GM23248 (cell line): Measurements from ENCODE around the gene ZBP1. TPM values are rescaled to one million over a fixed set of nuclear protein-coding genes. Genes with fewer than 3 reads are reported as not detected.

Experiments
- DNase-seq: peaks from one replicate; pipeline ENCODE4 v3.0.0-alpha.2; 2015
- H2AFZ ChIP-seq: fragments of 200-600 bp; sonication (generic); 2 replicates; pipeline ENCODE4 v1.6.1; 2016; ENCODE audit warnings: antibody characterized with exemption
- H3F3A ChIP-seq: fragments of 200-600 bp; sonication (generic); 2 replicates; pipeline ENCODE4 v1.6.1; 2016; ENCODE audit warnings: mild to moderate bottlenecking, antibody characterized with exemption, mixed run types; ENCODE audit not compliant: insufficient read depth
- H3K27ac ChIP-seq: fragments of 200-600 bp; sonication (generic); 2 replicates; pipeline ENCODE4 v1.5.1; 2016; ENCODE audit warnings: mild to moderate bottlenecking
- H3K27me3 ChIP-seq: fragments of 200-600 bp; sonication (generic); replicated peaks from 2 replicates; pipeline ENCODE4 v1.6.1; 2016; ENCODE audit warnings: mild to moderate bottlenecking; ENCODE audit not compliant: insufficient read depth
- H3K36me3 ChIP-seq: fragments of 200-600 bp; sonication (generic); 2 replicates; pipeline ENCODE4 v1.6.1; 2016; ENCODE audit warnings: low read depth, mild to moderate bottlenecking
- H3K4me1 ChIP-seq: fragments of 200-600 bp; sonication (generic); 2 replicates; pipeline ENCODE4 v1.6.1; 2016; ENCODE audit warnings: mild to moderate bottlenecking; ENCODE audit not compliant: insufficient read depth
- H3K4me2 ChIP-seq: fragments of 200-600 bp; sonication (generic); one replicate; pipeline ENCODE4 v1.6.1; 2016; ENCODE audit warnings: mild to moderate bottlenecking; ENCODE audit not compliant: unreplicated experiment
- H3K4me3 ChIP-seq: fragments of 200-600 bp; sonication (generic); 2 replicates; pipeline ENCODE4 v1.5.1; 2016; ENCODE audit warnings: mild to moderate bottlenecking
- H3K79me2 ChIP-seq: fragments of 200-600 bp; sonication (generic); 2 replicates; pipeline ENCODE4 v1.6.1; 2016; ENCODE audit warnings: mild to moderate bottlenecking; ENCODE audit not compliant: insufficient read depth
- H3K9ac ChIP-seq: fragments of 200-600 bp; sonication (generic); 2 replicates; pipeline ENCODE4 v1.6.1; 2016; ENCODE audit warnings: mild to moderate bottlenecking
- H3K9me2 ChIP-seq: fragments of 200-600 bp; sonication (generic); 2 replicates; pipeline ENCODE4 v1.6.1; 2016; ENCODE audit warnings: mixed run types, mild to moderate bottlenecking, moderate library complexity; ENCODE audit not compliant: insufficient read depth
- H3K9me3 ChIP-seq: fragments of 200-600 bp; sonication (generic); one replicate; pipeline ENCODE4 v1.6.1; 2017; ENCODE audit warnings: low read depth
- H4K20me1 ChIP-seq: fragments of 200-600 bp; sonication (generic); 2 replicates; pipeline ENCODE4 v1.6.0; 2016; ENCODE audit not compliant: insufficient read depth
- EZH2 ChIP-seq: fragments of 200-600 bp; sonication (generic); IDR thresholded peaks from 2 replicates; pipeline ENCODE4 v1.6.1; 2018; ENCODE audit warnings: antibody characterized with exemption, mild to moderate bottlenecking; ENCODE audit not compliant: insufficient read depth, poor library complexity, severe bottlenecking
- EZH2phosphoT487 ChIP-seq: fragments of 200-600 bp; sonication (generic); IDR thresholded peaks from 2 replicates; pipeline ENCODE4 v1.6.1; 2018; ENCODE audit warnings: antibody characterized with exemption, moderate library complexity, mild to moderate bottlenecking, low read depth; ENCODE audit not compliant: insufficient read depth
- WGBS, 2 experiments: methylation state at CpG; one replicate each; pipeline ENCODE4 v1.1.6; 2015 to 2017; ENCODE audit warnings: low lambda C conversion rate in 2 of 2, low coverage in 1 of 2; ENCODE audit errors: missing lambda C conversion rate in 2 of 2; 5-methylcytosine and 5-hydroxymethylcytosine counted together
- in situ Hi-C: fragments of 300-500 bp; cut with MboI; formaldehyde crosslinking; loops from 2 replicates; pipeline ENCODE4 v1.15.0; 2020
- polyA plus RNA-seq: library from polyadenylated mRNA; unstranded; fragments of >200 nt; fragmentation: Nextera tagmentation; extraction: Ambion mirVana; gene quantifications from 2 replicates; pipeline ENCODE4 v1.2.1, GENCODE V29; 2016
- total RNA-seq: library from RNA; depleted of rRNA; stranded (reverse); fragments of >200 nt; shearing (Covaris generic); gene quantifications from 2 replicates; pipeline ENCODE4 v1.2.3, GENCODE V29; 2014

The ZBP1 gene
- total and polyA plus RNA-seq, 2 experiments from 2014 or later = not detected

- no peak for TF ChIP-seq EZH2phosphoT487
- no peak for TF ChIP-seq EZH2
- Histone ChIP-seq H3K27ac (no peak overlapping the region), H3K9ac (no peak overlapping the region), H3K79me2 (no peaks in the 10 kb centered on the region), H3K9me3 (no peaks in the 10 kb centered on the region), H3K4me2 (no peak overlapping the region), H3K27me3 (no peaks in the 10 kb centered on the region; the same call in 1 of the 2 replicates), H3K4me3 (no peak overlapping the region), H3F3A (no peaks in the 10 kb centered on the region), H2AFZ (no peak overlapping the region), H3K9me2 (no peaks in the 10 kb centered on the region), H3K36me3 (no peaks in the 10 kb centered on the region), H3K4me1 (no peaks in the 10 kb centered on the region), H4K20me1 (no peaks in the 10 kb centered on the region)
- 66 to 70% methylated on average over 6 of the region's 6 CpGs for WGBS, 2 experiments
- in situ Hi-C loops = no loop called here
- no peak for DNase-seq
Measured at GRCh38 chr20:57617079-57617795, 3.0 kb downstream of the ZBP1 start.

DNA sequence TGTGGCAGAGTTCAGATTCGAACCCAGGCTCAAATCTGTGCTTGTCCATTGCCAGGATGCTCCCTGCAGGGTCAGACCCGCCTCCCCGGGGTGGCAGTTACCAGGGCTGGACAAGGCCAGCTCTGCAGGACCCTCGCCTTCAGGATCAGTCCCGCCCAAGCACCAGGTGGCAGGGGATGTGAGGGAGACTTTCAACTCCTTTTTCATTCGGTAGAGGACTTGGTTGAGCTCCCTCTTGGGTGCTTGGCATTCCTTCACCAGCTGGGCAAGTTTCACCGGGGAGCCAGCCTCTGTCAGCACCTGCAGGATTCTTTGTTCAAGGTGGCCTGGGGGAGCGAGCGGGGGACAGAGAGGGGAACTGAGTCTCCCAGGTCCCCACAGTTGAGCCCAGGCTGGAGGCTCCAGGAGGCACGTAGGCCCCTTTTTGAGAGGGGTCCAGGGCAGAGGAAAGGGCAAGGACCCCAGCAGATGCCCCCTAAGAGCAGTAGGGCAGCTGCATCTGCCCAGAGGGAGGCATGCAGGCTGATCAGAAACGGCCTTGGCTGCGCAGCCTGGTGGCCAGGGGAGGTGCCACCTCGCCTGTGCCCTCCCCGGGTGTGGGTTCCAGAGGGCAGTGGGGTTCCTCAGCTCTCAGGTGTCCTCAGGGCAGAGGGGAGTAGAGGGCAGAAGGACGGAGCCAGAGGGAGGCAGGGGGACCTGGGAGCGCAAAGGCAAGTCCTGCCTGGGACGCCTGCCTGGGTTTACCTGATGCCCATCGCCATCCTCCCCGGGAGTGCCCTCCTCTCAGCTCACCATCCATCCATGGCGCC lies 3.9 kb downstream of the ZBP1 start:
- no peaks in the 10 kb centered on the region for H3K79me2 ChIP-seq

GRCh38 chr20:57615445-57615811 lies 4.8 kb downstream of the ZBP1 start:
- no peaks in the 10 kb centered on the region for H3K79me2 ChIP-seq
- no peaks in the 10 kb centered on the region for H3K9me2 ChIP-seq
- TF ChIP-seq EZH2 = no peak
- H3K9me3 ChIP-seq = no peaks in the 10 kb centered on the region
- H3K4me3 ChIP-seq = no peak overlapping the region
- no peaks in the 10 kb centered on the region; the same call in 1 of the 2 replicates for H3K27me3 ChIP-seq
- no peaks in the 10 kb centered on the region for H4K20me1 ChIP-seq
- no peak overlapping the region for H3K9ac ChIP-seq
- no peak overlapping the region for H2AFZ ChIP-seq
- no peak overlapping the region for H3K27ac ChIP-seq
- no peak for DNase-seq
- in situ Hi-C loops = no loop called here
- H3K36me3 ChIP-seq = no peaks in the 10 kb centered on the region
- H3K4me1 ChIP-seq = no peaks in the 10 kb centered on the region
- no peaks in the 10 kb centered on the region for H3F3A ChIP-seq
- H3K4me2 ChIP-seq = no peak overlapping the region
- 74 to 79% methylated on average over 8 of the region's 8 CpGs for WGBS, 2 experiments

More for the DNA sequence above, 3.9 kb downstream of the ZBP1 start:
- no peak for TF ChIP-seq EZH2phosphoT487
- TF ChIP-seq EZH2 = no peak
- Histone ChIP-seq H4K20me1 (no peaks in the 10 kb centered on the region), H3K4me2 (no peak overlapping the region), H3K27me3 (no peaks in the 10 kb centered on the region; the same call in 1 of the 2 replicates), H3K36me3 (no peaks in the 10 kb centered on the region), H3F3A (no peaks in the 10 kb centered on the region), H3K27ac (no peak overlapping the region), H3K9ac (no peak overlapping the region), H3K4me3 (no peak overlapping the region), H2AFZ (no peak overlapping the region), H3K9me3 (no peaks in the 10 kb centered on the region), H3K9me2 (no peaks in the 10 kb centered on the region), H3K4me1 (no peaks in the 10 kb centered on the region)
- WGBS, 2 experiments = 76 to 81% methylated on average over 16 to 20 of the region's 20 CpGs
- no peak for DNase-seq
- in situ Hi-C loops = no loop called here

DNA sequence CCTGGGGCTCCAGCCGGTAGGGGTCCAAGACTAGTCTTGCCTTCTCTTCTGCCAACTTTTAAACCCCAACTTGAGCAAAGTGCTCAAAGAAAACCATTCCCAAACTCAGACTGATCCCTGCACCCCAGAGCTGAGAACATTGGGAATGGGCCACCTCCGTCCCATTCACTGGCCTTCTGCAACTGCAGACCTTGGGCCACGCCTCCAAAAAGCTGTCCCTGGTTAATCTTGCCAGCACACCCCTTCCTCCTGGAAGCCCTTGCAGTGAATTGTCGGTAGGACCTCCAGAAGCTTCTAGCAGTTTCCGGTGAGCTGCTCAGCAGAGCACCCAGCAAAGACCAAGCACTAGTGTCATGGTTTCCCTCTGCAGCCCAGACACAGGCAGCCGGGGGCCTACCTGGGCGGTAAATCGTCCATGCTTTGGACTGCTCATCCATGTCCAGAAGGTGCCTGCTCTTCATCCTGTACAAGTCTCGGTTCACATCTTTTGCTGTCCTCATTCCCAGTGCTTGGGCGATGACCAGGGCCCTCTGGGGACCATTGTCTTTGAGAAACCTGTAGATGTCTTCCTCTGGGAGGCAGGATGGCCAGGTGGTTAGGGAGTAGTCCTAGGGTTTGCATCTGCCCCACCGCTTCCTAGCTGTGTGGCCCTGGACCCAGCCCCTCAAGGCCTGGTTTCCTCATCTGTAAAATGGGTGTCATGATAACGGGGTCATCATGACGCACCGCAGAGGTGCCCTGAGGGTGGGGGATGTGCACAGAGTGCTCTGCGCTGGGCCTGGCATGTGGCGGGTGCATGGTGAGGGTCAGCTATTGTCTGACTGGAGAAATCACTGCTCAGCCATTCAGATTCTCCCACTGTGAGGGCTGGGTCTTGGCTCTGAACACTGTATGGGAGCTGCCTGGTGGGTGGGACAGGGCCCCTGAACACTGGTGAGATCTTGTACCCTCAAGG lies 5.5 kb downstream of the ZBP1 start:
- no peak overlapping the region for H3K9ac ChIP-seq
- H3K79me2 ChIP-seq = no peaks in the 10 kb centered on the region
- no peaks in the 10 kb centered on the region for H3K9me3 ChIP-seq
- WGBS, 2 experiments = 86 to 88% methylated on average over 16 of the region's 16 CpGs
- H2AFZ ChIP-seq = no peak overlapping the region
- H4K20me1 ChIP-seq = no peaks in the 10 kb centered on the region
- no peak overlapping the region for H3K4me3 ChIP-seq
- no peak for TF ChIP-seq EZH2
- no peak for TF ChIP-seq EZH2phosphoT487
- no peaks in the 10 kb centered on the region for H3K36me3 ChIP-seq
- no peaks in the 10 kb centered on the region for H3K4me1 ChIP-seq
- no peaks in the 10 kb centered on the region for H3K9me2 ChIP-seq
- in situ Hi-C loops = no loop called here
- no peaks in the 10 kb centered on the region for H3F3A ChIP-seq
- DNase-seq = no peak
- H3K27ac ChIP-seq = no peak overlapping the region
- no peak overlapping the region for H3K4me2 ChIP-seq
- H3K27me3 ChIP-seq = no peaks in the 10 kb centered on the region; the same call in 1 of the 2 replicates
